Stimulated activated effector memory CD8-positive, alpha-beta T cell treated with anti-CD3 and anti-CD28 coated beads, Interleukin-12 subunit alpha, Interleukin-12 subunit beta, amount 100 ng/mL, for 72 hours (primary cell): ENCODE results near the gene CDK11A.
"Not testable (repeated sequence)": the region's sequence is repeated elsewhere in the genome, so short reads cannot be mapped to it uniquely, and the experiment has no call there.

Experiments
- ATAC-seq: fragments of 150-1000 bp; cut with Tn5 transposase; 2 replicates; pipeline ENCODE4 v1.10.0; 2021
- DNase-seq, 2 donors: peaks; one replicate each; pipeline ENCODE4 v3.0.0; 2021 to 2022; ENCODE audit warnings: low spot score in 2 of 2
- H3K27ac Mint-ChIP-seq: one replicate; pipeline ENCODE4 v1.8.0; 2022; ENCODE audit warnings: mild to moderate bottlenecking, mixed read lengths
- H3K36me3 Mint-ChIP-seq: one replicate; pipeline ENCODE4 v1.8.0; 2022; ENCODE audit warnings: mild to moderate bottlenecking, mixed read lengths
- H3K4me1 Mint-ChIP-seq: one replicate; pipeline ENCODE4 v1.8.0; 2022; ENCODE audit warnings: mixed read lengths
- H3K4me3 Mint-ChIP-seq: one replicate; pipeline ENCODE4 v1.8.0; 2022; ENCODE audit warnings: mild to moderate bottlenecking, mixed read lengths
- H3K9me3 Mint-ChIP-seq: one replicate; pipeline ENCODE4 v1.8.0; 2022; ENCODE audit warnings: mixed read lengths

The CDK11A gene

GRCh38 chr1:1758059-1758621 is 34.0 kb upstream of the CDK11A start:
- H3K4me3 Mint-ChIP-seq = no peak overlapping the region
- H3K36me3 Mint-ChIP-seq = peaks cover 86% of the 10 kb centered on the region
- peak overlapping the region; percentile 60 for H3K27ac Mint-ChIP-seq

GRCh38 chr1:1757422-1758058 is 33.4 kb upstream of the CDK11A start:
- Mint-ChIP-seq H3K9me3 (no peaks in the 10 kb centered on the region), H3K27ac (peak overlapping the region; percentile 60), H3K36me3 (peaks cover 85% of the 10 kb centered on the region), H3K4me3 (no peak overlapping the region), H3K4me1 (peaks cover 8% of the 10 kb centered on the region)
- ATAC-seq = no peak
- DNase-seq = no peak

More at GRCh38 chr1:1758059-1758621, 34.0 kb upstream of the CDK11A start:
- DNase-seq = no peak
- Mint-ChIP-seq H3K4me1 (peaks cover 8% of the 10 kb centered on the region), H3K9me3 (no peaks in the 10 kb centered on the region)
- ATAC-seq = no peak

GRCh38 chr1:1756661-1757421 is 32.7 kb upstream of the CDK11A start:
- H3K36me3 Mint-ChIP-seq = peaks cover 85% of the 10 kb centered on the region
- no peaks in the 10 kb centered on the region for H3K9me3 Mint-ChIP-seq
- ATAC-seq = no peak
- no peak overlapping the region for H3K27ac Mint-ChIP-seq
- H3K4me3 Mint-ChIP-seq = no peak overlapping the region
- H3K4me1 Mint-ChIP-seq = peaks cover 8% of the 10 kb centered on the region
- no peak for DNase-seq

- peaks cover 8% of the 10 kb centered on the region for H3K4me1 Mint-ChIP-seq
- ATAC-seq (no peak), DNase-seq (no peak)
- no peak overlapping the region for H3K27ac Mint-ChIP-seq
- peaks cover 76% of the 10 kb centered on the region for H3K36me3 Mint-ChIP-seq
- no peak overlapping the region for H3K4me3 Mint-ChIP-seq
- no peaks in the 10 kb centered on the region for H3K9me3 Mint-ChIP-seq
Observed at GRCh38 chr1:1755852-1756251, 31.7 kb upstream of the CDK11A start.

- Mint-ChIP-seq H3K9me3 (no peaks in the 10 kb centered on the region), H3K4me1 (peaks cover 8% of the 10 kb centered on the region), H3K36me3 (peaks cover 71% of the 10 kb centered on the region), H3K4me3 (no peak overlapping the region), H3K27ac (no peak overlapping the region)
- DNase-seq (no peak), ATAC-seq (no peak)
Observed at GRCh38 chr1:1755426-1755825, 31.3 kb upstream of the CDK11A start.

- Mint-ChIP-seq H3K4me3 (no peak overlapping the region), H3K27ac (no peak overlapping the region), H3K36me3 (peaks cover 63% of the 10 kb centered on the region), H3K9me3 (no peaks in the 10 kb centered on the region), H3K4me1 (peaks cover 8% of the 10 kb centered on the region)
- no peak for ATAC-seq
- DNase-seq = no peak
Observed at GRCh38 chr1:1754051-1754815, 30.1 kb upstream of the CDK11A start.

- peaks cover 59% of the 10 kb centered on the region for H3K36me3 Mint-ChIP-seq
- no peak for ATAC-seq
- H3K4me3 Mint-ChIP-seq = no peak overlapping the region
- H3K27ac Mint-ChIP-seq = no peak overlapping the region
- no peak for DNase-seq
- peaks cover 8% of the 10 kb centered on the region for H3K4me1 Mint-ChIP-seq
- H3K9me3 Mint-ChIP-seq = no peaks in the 10 kb centered on the region
Observed at GRCh38 chr1:1753607-1754005, 29.4 kb upstream of the CDK11A start.

- Mint-ChIP-seq H3K36me3 (peaks cover 52% of the 10 kb centered on the region), H3K9me3 (no peaks in the 10 kb centered on the region), H3K27ac (no peak overlapping the region), H3K4me1 (peaks cover 3% of the 10 kb centered on the region), H3K4me3 (no peak overlapping the region)
- DNase-seq = no peak
- no peak for ATAC-seq
Observed at GRCh38 chr1:1752636-1753606, 28.8 kb upstream of the CDK11A start.

GRCh38 chr1:1752190-1752589 is 28.0 kb upstream of the CDK11A start:
- no peak for ATAC-seq
- Mint-ChIP-seq H3K27ac (no peak overlapping the region), H3K36me3 (peaks cover 45% of the 10 kb centered on the region), H3K9me3 (no peaks in the 10 kb centered on the region), H3K4me1 (no peaks in the 10 kb centered on the region), H3K4me3 (no peak overlapping the region)
- no peak for DNase-seq

GRCh38 chr1:1749941-1750340 is 25.8 kb upstream of the CDK11A start:
- H3K4me3 Mint-ChIP-seq, ATAC-seq, DNase-seq, H3K27ac Mint-ChIP-seq, H3K9me3 Mint-ChIP-seq, H3K4me1 Mint-ChIP-seq: not testable (repeated sequence)
- peaks cover 25% of the 10 kb centered on the region for H3K36me3 Mint-ChIP-seq

- H3K4me3 Mint-ChIP-seq = no peak overlapping the region
- DNase-seq = no peak
- H3K4me1 Mint-ChIP-seq = no peaks in the 10 kb centered on the region
- peaks cover 17% of the 10 kb centered on the region for H3K36me3 Mint-ChIP-seq
- H3K9me3 Mint-ChIP-seq = no peaks in the 10 kb centered on the region
- ATAC-seq = no peak
- H3K27ac Mint-ChIP-seq = no peak overlapping the region
Observed at GRCh38 chr1:1748686-1749321, 24.6 kb upstream of the CDK11A start.

- H3K36me3 Mint-ChIP-seq, H3K4me1 Mint-ChIP-seq, H3K9me3 Mint-ChIP-seq, DNase-seq: not testable (repeated sequence)
- H3K27ac Mint-ChIP-seq = peak overlapping the region; percentile 86
- ATAC-seq = peak; percentile 91
- peak overlapping the region; percentile 55 for H3K4me3 Mint-ChIP-seq
Observed at GRCh38 chr1:1746566-1746909, 22.4 kb upstream of the CDK11A start.

- H3K36me3 Mint-ChIP-seq = not testable (repeated sequence)
Observed at GRCh38 chr1:1745651-1746565, 21.8 kb upstream of the CDK11A start.

More at GRCh38 chr1:1745651-1746565, 21.8 kb upstream of the CDK11A start:
- Mint-ChIP-seq H3K4me3 (peak overlapping the region; percentile 38), H3K27ac (peak overlapping the region; percentile 86)
- not testable (repeated sequence) for H3K4me1 Mint-ChIP-seq, H3K9me3 Mint-ChIP-seq
- peak; percentile 79 to 96 for DNase-seq
- ATAC-seq = peak; percentile 87
